ENCODE results near the gene MGAT4A.
"Not testable (repeated sequence)": the region's sequence is repeated elsewhere in the genome, so short reads cannot be mapped to it uniquely, and the experiment has no call there.

Gene MGAT4A

DNA sequence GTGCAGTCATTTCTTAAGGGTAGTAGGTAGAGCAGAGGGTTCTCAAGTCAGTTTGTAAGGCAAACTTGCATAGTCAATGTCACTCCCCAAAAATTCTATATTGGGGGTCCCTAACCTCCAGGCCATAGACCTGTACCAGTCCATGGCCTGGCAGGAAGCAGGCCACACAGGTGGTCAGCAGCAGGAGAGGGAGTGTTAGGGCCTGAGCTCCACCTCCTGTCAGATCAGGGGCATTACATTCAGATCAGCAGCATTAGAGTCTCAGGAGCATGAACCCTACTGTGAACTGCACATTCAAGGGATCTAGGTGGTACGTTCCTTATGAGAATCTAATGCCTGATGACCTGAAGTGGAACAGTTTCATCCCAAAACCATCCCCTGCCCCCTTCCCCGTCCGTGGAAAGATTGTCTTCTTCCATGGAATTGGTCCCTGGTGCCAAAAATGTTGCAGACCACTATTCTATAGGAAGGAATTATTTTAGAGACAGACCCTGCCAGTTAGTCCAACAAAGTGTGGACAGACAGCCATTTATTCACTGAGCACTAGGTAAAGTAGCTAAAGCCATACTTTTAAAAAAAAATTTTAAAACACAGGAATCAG is 129.3 kb downstream of the MGAT4A start:
- no peak overlapping the region for H3K9ac ChIP-seq (ENCODE audit: low read length)
- H3K27ac ChIP-seq (ENCODE audit: low read depth, low read length): no peak overlapping the region
- H3K36me3 ChIP-seq (ENCODE audit: control insufficient read depth, insufficient read depth, low read length): peaks cover 51% of the 10 kb centered on the region
- no peaks in the 10 kb centered on the region for H3K27me3 ChIP-seq (ENCODE audit: control insufficient read depth, insufficient read depth, low read length)
- H3K9me3 ChIP-seq (ENCODE audit: control insufficient read depth, insufficient read depth, low read depth, low read length): no peaks in the 10 kb centered on the region
- no peaks in the 10 kb centered on the region for H3K4me1 ChIP-seq (ENCODE audit: control insufficient read depth, insufficient read depth, low read length)
- H3K4me3 ChIP-seq (ENCODE audit: low read depth, low read length): no peak overlapping the region

DNA sequence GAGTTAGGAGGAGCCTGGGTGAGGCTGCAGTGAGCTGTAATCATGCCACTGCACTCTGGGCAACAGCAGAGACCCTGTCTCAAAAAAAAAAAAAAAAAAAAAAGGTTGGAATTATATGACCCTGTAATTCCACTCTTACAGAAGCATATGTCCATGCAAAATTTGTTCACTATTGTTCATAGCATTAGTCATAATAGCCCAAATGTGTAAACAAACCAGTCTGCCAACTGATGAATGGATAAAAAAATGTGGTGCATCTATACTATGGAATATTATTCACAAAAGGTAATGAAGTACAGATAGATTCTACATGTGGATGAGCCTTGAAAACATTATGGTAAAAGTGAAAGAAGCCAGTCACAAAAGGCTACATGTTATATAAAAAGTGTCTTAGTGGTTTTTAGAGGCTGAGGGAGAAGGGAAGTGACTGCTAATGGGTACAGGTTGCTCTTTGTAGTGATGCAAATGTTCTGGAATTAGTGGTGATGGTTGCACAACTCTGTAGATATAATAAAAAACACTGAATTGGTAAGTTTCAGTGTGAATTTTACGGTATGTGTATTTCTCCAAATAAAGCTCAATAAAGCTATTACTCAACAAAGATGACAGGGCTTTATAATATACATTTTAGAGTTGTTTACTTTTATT is 132.0 kb downstream of the MGAT4A start:
- Histone ChIP-seq H3K27me3 (ENCODE audit: control insufficient read depth, insufficient read depth, low read length) (no peaks in the 10 kb centered on the region), H3K4me1 (ENCODE audit: control insufficient read depth, insufficient read depth, low read length) (no peaks in the 10 kb centered on the region), H3K9me3 (ENCODE audit: control insufficient read depth, insufficient read depth, low read depth, low read length) (peaks cover 3% of the 10 kb centered on the region; the same call in 1 of the 2 replicates), H3K4me3 (ENCODE audit: low read depth, low read length) (no peak overlapping the region), H3K27ac (ENCODE audit: low read depth, low read length) (no peak overlapping the region), H3K9ac (ENCODE audit: low read length) (no peak overlapping the region), H3K36me3 (ENCODE audit: control insufficient read depth, insufficient read depth, low read length) (peaks cover 51% of the 10 kb centered on the region)

DNA sequence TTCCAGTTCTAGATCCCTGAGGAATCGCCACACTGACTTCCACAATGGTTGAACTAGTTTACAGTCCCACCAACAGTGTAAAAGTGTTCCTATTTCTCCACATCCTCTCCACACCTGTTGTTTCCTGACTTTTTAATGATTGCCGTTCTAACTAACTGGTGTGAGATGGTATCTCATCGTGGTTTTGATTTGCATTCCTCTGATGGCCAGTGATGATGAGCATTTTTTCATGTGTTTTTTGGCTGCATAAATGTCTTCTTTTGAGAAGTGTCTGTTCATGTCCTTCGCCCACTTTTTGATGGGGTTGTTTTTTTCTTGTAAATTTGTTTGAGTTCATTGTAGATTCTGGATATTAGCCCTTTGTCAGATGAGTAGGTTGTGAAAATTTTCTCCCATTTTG is 136.3 kb downstream of the MGAT4A start:
- H3K4me3 ChIP-seq (ENCODE audit: low read depth, low read length); H3K27ac ChIP-seq (ENCODE audit: low read depth, low read length); H3K27me3 ChIP-seq (ENCODE audit: control insufficient read depth, insufficient read depth, low read length); H3K9ac ChIP-seq (ENCODE audit: low read length); H3K4me1 ChIP-seq (ENCODE audit: control insufficient read depth, insufficient read depth, low read length); H3K9me3 ChIP-seq (ENCODE audit: control insufficient read depth, insufficient read depth, low read depth, low read length): not testable (repeated sequence)
- peaks cover 23% of the 10 kb centered on the region for H3K36me3 ChIP-seq (ENCODE audit: control insufficient read depth, insufficient read depth, low read length)

DNA sequence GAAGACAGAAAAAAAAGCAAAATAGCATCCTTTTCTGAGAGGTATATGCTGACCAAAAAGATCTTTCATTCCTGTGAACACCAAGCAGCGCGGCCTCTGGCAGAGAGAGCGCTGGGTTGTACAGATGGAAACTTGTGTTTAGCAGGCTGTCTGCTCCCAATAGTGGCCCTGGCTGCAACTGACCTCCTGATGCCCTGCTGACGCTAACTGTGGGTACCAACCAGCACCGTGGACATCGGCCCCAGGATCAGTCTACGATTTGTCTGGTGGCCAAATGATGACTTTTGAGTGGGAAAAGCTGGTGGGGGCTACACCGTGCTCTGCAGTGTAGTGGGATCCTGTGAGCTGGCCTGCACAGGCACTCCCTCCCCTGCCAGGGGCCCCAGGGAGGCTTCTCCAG is 138.4 kb downstream of the MGAT4A start:
- H3K9me3 ChIP-seq (ENCODE audit: control insufficient read depth, insufficient read depth, low read depth, low read length): peaks cover 3% of the 10 kb centered on the region; the same call in 1 of the 2 replicates
- H3K36me3 ChIP-seq (ENCODE audit: control insufficient read depth, insufficient read depth, low read length): peaks cover 7% of the 10 kb centered on the region
- H3K4me1 ChIP-seq (ENCODE audit: control insufficient read depth, insufficient read depth, low read length): no peaks in the 10 kb centered on the region
- H3K9ac ChIP-seq (ENCODE audit: low read length): no peak overlapping the region
- no peak overlapping the region for H3K27ac ChIP-seq (ENCODE audit: low read depth, low read length)
- H3K4me3 ChIP-seq (ENCODE audit: low read depth, low read length): no peak overlapping the region
- H3K27me3 ChIP-seq (ENCODE audit: control insufficient read depth, insufficient read depth, low read length): no peaks in the 10 kb centered on the region

GRCh38 chr2:98589489-98589888 is 141.4 kb downstream of the MGAT4A start:
- H3K36me3 ChIP-seq (ENCODE audit: control insufficient read depth, insufficient read depth, low read length): peaks cover 8% of the 10 kb centered on the region; the same call in 1 of the 2 replicates
- H3K9me3 ChIP-seq (ENCODE audit: control insufficient read depth, insufficient read depth, low read depth, low read length): peaks cover 3% of the 10 kb centered on the region; the same call in 1 of the 2 replicates
- no peak overlapping the region for H3K4me3 ChIP-seq (ENCODE audit: low read depth, low read length)
- no peaks in the 10 kb centered on the region for H3K4me1 ChIP-seq (ENCODE audit: control insufficient read depth, insufficient read depth, low read length)
- no peak overlapping the region for H3K27ac ChIP-seq (ENCODE audit: low read depth, low read length)
- H3K27me3 ChIP-seq (ENCODE audit: control insufficient read depth, insufficient read depth, low read length): no peaks in the 10 kb centered on the region
- no peak overlapping the region for H3K9ac ChIP-seq (ENCODE audit: low read length)

DNA sequence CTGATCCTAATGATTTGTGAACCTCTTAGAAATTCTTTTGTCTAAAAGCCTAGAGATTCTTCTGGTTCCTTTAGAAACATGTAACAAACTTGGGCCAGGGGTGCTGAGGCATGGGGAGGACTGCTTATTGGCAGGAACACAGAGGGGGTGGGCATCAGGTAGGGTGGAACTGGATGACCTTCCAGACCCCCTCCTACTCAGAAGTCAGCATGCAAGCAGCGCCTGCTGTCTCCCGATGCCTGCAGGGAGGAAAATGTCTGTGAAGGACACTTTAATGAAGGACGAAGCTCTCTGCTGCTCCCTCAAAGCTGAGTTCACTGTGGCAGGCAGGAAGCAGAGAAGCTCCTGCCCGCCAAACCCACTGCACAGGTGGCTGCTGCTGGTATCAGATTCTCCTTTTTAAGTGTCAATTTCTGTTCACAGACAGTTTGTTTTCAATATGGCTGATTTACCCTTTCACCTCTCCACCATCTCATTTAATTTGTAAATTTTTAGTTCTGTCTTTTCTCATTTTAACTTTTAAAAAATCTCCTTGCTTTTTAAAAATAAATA is 142.0 kb downstream of the MGAT4A start:
- H3K27ac ChIP-seq (ENCODE audit: low read depth, low read length): no peak overlapping the region
- H3K4me3 ChIP-seq (ENCODE audit: low read depth, low read length): no peak overlapping the region
- no peaks in the 10 kb centered on the region for H3K4me1 ChIP-seq (ENCODE audit: control insufficient read depth, insufficient read depth, low read length)

DNA sequence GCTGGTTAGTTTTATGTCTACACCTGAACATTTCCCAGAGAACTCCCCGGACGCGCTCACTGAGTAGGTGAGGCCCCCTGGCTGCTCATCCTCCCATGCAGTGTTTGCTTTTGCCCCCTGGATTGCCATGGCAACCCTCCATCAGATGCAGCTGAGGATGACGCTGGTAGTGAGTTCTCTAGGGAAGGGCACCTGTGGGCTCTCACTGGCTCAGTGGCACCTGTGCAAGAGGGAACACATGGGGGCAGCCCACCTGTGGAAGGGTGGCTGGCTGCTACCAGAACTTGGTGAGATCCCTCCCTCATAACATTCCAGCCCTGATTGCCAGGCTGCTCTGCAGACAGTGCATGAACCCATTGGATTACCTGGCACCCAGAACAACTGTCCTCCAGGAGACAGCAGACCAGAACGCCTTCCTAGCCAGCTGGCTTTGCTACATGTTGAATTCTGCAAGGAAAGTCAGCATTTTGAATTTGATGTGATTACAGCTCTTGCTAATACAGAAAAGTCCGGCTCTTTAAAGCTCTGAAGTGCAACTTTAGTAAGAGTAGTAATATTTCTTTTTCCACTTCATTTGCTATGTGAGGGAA is 144.3 kb downstream of the MGAT4A start:
- Histone ChIP-seq H3K36me3 (ENCODE audit: control insufficient read depth, insufficient read depth, low read length) (peaks cover 25% of the 10 kb centered on the region), H3K9me3 (ENCODE audit: control insufficient read depth, insufficient read depth, low read depth, low read length) (no peaks in the 10 kb centered on the region), H3K27ac (ENCODE audit: low read depth, low read length) (no peak overlapping the region), H3K4me1 (ENCODE audit: control insufficient read depth, insufficient read depth, low read length) (no peaks in the 10 kb centered on the region), H3K4me3 (ENCODE audit: low read depth, low read length) (no peak overlapping the region), H3K9ac (ENCODE audit: low read length) (no peak overlapping the region), H3K27me3 (ENCODE audit: control insufficient read depth, insufficient read depth, low read length) (no peaks in the 10 kb centered on the region)

More for the DNA sequence above, 142.0 kb downstream of the MGAT4A start:
- H3K36me3 ChIP-seq (ENCODE audit: control insufficient read depth, insufficient read depth, low read length): peaks cover 9% of the 10 kb centered on the region
- H3K9ac ChIP-seq (ENCODE audit: low read length): no peak overlapping the region
- peaks cover under 1% of the 10 kb centered on the region; the same call in 1 of the 2 replicates for H3K9me3 ChIP-seq (ENCODE audit: control insufficient read depth, insufficient read depth, low read depth, low read length)
- no peaks in the 10 kb centered on the region for H3K27me3 ChIP-seq (ENCODE audit: control insufficient read depth, insufficient read depth, low read length)

- no peak overlapping the region for H3K4me3 ChIP-seq (ENCODE audit: low read depth, low read length)
- no peaks in the 10 kb centered on the region for H3K9me3 ChIP-seq (ENCODE audit: control insufficient read depth, insufficient read depth, low read depth, low read length)
- peaks cover 24% of the 10 kb centered on the region for H3K36me3 ChIP-seq (ENCODE audit: control insufficient read depth, insufficient read depth, low read length)
- no peaks in the 10 kb centered on the region for H3K27me3 ChIP-seq (ENCODE audit: control insufficient read depth, insufficient read depth, low read length)
- no peak overlapping the region for H3K27ac ChIP-seq (ENCODE audit: low read depth, low read length)
- H3K9ac ChIP-seq (ENCODE audit: low read length): no peak overlapping the region
- no peaks in the 10 kb centered on the region for H3K4me1 ChIP-seq (ENCODE audit: control insufficient read depth, insufficient read depth, low read length)
These were observed 145.5 kb downstream of the MGAT4A start for GRCh38 chr2:98585386-98585785.

- no peak overlapping the region for H3K27ac ChIP-seq (ENCODE audit: low read depth, low read length)
- H3K36me3 ChIP-seq (ENCODE audit: control insufficient read depth, insufficient read depth, low read length): peaks cover 27% of the 10 kb centered on the region
- H3K4me3 ChIP-seq (ENCODE audit: low read depth, low read length): no peak overlapping the region
These were observed 146.9 kb downstream of the MGAT4A start for GRCh38 chr2:98583816-98584618.

GRCh38 chr2:98583276-98583675 is 147.7 kb downstream of the MGAT4A start:
- no peaks in the 10 kb centered on the region for H3K9me3 ChIP-seq (ENCODE audit: control insufficient read depth, insufficient read depth, low read depth, low read length)
- no peaks in the 10 kb centered on the region for H3K4me1 ChIP-seq (ENCODE audit: control insufficient read depth, insufficient read depth, low read length)
- H3K27me3 ChIP-seq (ENCODE audit: control insufficient read depth, insufficient read depth, low read length): no peaks in the 10 kb centered on the region
- peaks cover 33% of the 10 kb centered on the region for H3K36me3 ChIP-seq (ENCODE audit: control insufficient read depth, insufficient read depth, low read length)
- no peak overlapping the region for H3K9ac ChIP-seq (ENCODE audit: low read length)
- H3K27ac ChIP-seq (ENCODE audit: low read depth, low read length): no peak overlapping the region
- no peak overlapping the region for H3K4me3 ChIP-seq (ENCODE audit: low read depth, low read length)

More at GRCh38 chr2:98583816-98584618, 146.9 kb downstream of the MGAT4A start:
- Histone ChIP-seq H3K9me3 (ENCODE audit: control insufficient read depth, insufficient read depth, low read depth, low read length) (no peaks in the 10 kb centered on the region), H3K9ac (ENCODE audit: low read length) (no peak overlapping the region), H3K27me3 (ENCODE audit: control insufficient read depth, insufficient read depth, low read length) (no peaks in the 10 kb centered on the region), H3K4me1 (ENCODE audit: control insufficient read depth, insufficient read depth, low read length) (no peaks in the 10 kb centered on the region)

Data from HUES6 (cell line).